MG63 (cell line): ENCODE data around the gene INHA. TPM values are rescaled to one million over a fixed set of nuclear protein-coding genes. Genes with fewer than 3 reads are reported as not detected.

Experiments used
- DNase-seq: peaks from one replicate; pipeline ENCODE4 v3.0.0-alpha.2; 2020
- H3K27me3 ChIP-seq: fragments of 250-450 bp; sonication (Bioruptor Pico); 2 replicates; pipeline ENCODE4 v1.5.1; 2020; ENCODE audit warnings: mild to moderate bottlenecking, moderate library complexity
- H3K36me3 ChIP-seq: fragments of 250-450 bp; sonication (Bioruptor Pico); 2 replicates; pipeline ENCODE4 v1.5.1; 2020; ENCODE audit warnings: mild to moderate bottlenecking, moderate library complexity
- H3K4me3 ChIP-seq: fragments of 250-450 bp; sonication (Bioruptor Pico); 2 replicates; pipeline ENCODE4 v1.5.1; 2020; ENCODE audit warnings: mild to moderate bottlenecking, moderate library complexity
- H3K9me3 ChIP-seq: fragments of 250-450 bp; sonication (Bioruptor Pico); 2 replicates; pipeline ENCODE4 v1.5.1; 2020; ENCODE audit warnings: mild to moderate bottlenecking, moderate library complexity
- total RNA-seq: library from RNA; depleted of rRNA; stranded (reverse); fragments of >200 nt; shearing (Covaris generic); gene quantifications from 2 replicates; pipeline ENCODE4 v1.2.3, GENCODE V29; 2014; ENCODE audit warnings: low replicate concordance

INHA gene
- total RNA-seq, 1 experiment from 2014 or later, result not detected

- Histone ChIP-seq H3K36me3 (no peaks in the 10 kb centered on the region; the same call in none of the 2 replicates), H3K27me3 (no peaks in the 10 kb centered on the region), H3K4me3 (no peak overlapping the region), H3K9me3 (no peaks in the 10 kb centered on the region)
- no peak for DNase-seq
Observed at GRCh38 chr2:219611866-219612576, 39.9 kb downstream of the INHA start.

- Histone ChIP-seq H3K36me3 (no peaks in the 10 kb centered on the region; the same call in 1 of the 2 replicates), H3K27me3 (no peaks in the 10 kb centered on the region)
- no peak for DNase-seq
Observed at GRCh38 chr2:219612577-219613286, 40.6 kb downstream of the INHA start.

GRCh38 chr2:219613461-219614070 lies 41.5 kb downstream of the INHA start:
- no peak for DNase-seq
- Histone ChIP-seq H3K27me3 (no peaks in the 10 kb centered on the region), H3K36me3 (no peaks in the 10 kb centered on the region; the same call in 1 of the 2 replicates), H3K4me3 (no peak overlapping the region), H3K9me3 (no peaks in the 10 kb centered on the region)

More at GRCh38 chr2:219612577-219613286, 40.6 kb downstream of the INHA start:
- no peak overlapping the region for H3K4me3 ChIP-seq
- H3K9me3 ChIP-seq, result no peaks in the 10 kb centered on the region

GRCh38 chr2:219614076-219614860 lies 42.2 kb downstream of the INHA start:
- no peaks in the 10 kb centered on the region for H3K36me3 ChIP-seq
- no peaks in the 10 kb centered on the region for H3K9me3 ChIP-seq
- no peak for DNase-seq
- no peak overlapping the region for H3K4me3 ChIP-seq
- no peaks in the 10 kb centered on the region for H3K27me3 ChIP-seq

- Histone ChIP-seq H3K9me3 (no peaks in the 10 kb centered on the region), H3K4me3 (no peak overlapping the region), H3K36me3 (no peaks in the 10 kb centered on the region), H3K27me3 (no peaks in the 10 kb centered on the region)
- no peak for DNase-seq
Observed at GRCh38 chr2:219615036-219615435, 42.9 kb downstream of the INHA start.

GRCh38 chr2:219615894-219616293 lies 43.8 kb downstream of the INHA start:
- no peak for DNase-seq
- Histone ChIP-seq H3K36me3 (no peaks in the 10 kb centered on the region), H3K9me3 (no peaks in the 10 kb centered on the region), H3K4me3 (no peak overlapping the region), H3K27me3 (no peaks in the 10 kb centered on the region)

- Histone ChIP-seq H3K4me3 (no peak overlapping the region), H3K36me3 (no peaks in the 10 kb centered on the region), H3K27me3 (no peaks in the 10 kb centered on the region), H3K9me3 (no peaks in the 10 kb centered on the region)
- DNase-seq, result no peak
Observed at GRCh38 chr2:219616550-219616949, 44.4 kb downstream of the INHA start.

GRCh38 chr2:219618733-219619122 lies 46.6 kb downstream of the INHA start:
- H3K36me3 ChIP-seq, result no peaks in the 10 kb centered on the region
- H3K4me3 ChIP-seq, result no peak overlapping the region
- DNase-seq, result no peak
- H3K27me3 ChIP-seq, result no peaks in the 10 kb centered on the region
- H3K9me3 ChIP-seq, result no peaks in the 10 kb centered on the region

- Histone ChIP-seq H3K27me3 (no peaks in the 10 kb centered on the region), H3K36me3 (no peaks in the 10 kb centered on the region), H3K9me3 (no peaks in the 10 kb centered on the region), H3K4me3 (no peak overlapping the region)
- no peak for DNase-seq
Observed at GRCh38 chr2:219619235-219619634, 47.1 kb downstream of the INHA start.

- H3K9me3 ChIP-seq, result no peaks in the 10 kb centered on the region
- no peak for DNase-seq
- H3K36me3 ChIP-seq, result no peaks in the 10 kb centered on the region
- no peak overlapping the region for H3K4me3 ChIP-seq
- no peaks in the 10 kb centered on the region for H3K27me3 ChIP-seq
Observed at GRCh38 chr2:219620546-219620945, 48.4 kb downstream of the INHA start.

- no peaks in the 10 kb centered on the region for H3K27me3 ChIP-seq
- H3K9me3 ChIP-seq, result no peaks in the 10 kb centered on the region
- DNase-seq, result no peak
- H3K4me3 ChIP-seq, result no peak overlapping the region
- no peaks in the 10 kb centered on the region for H3K36me3 ChIP-seq
Observed at GRCh38 chr2:219621935-219622334, 49.8 kb downstream of the INHA start.

GRCh38 chr2:219622472-219622871 lies 50.4 kb downstream of the INHA start:
- Histone ChIP-seq H3K9me3 (no peaks in the 10 kb centered on the region), H3K27me3 (no peaks in the 10 kb centered on the region), H3K36me3 (no peaks in the 10 kb centered on the region), H3K4me3 (no peak overlapping the region)
- DNase-seq, result no peak

- no peaks in the 10 kb centered on the region for H3K9me3 ChIP-seq
- no peaks in the 10 kb centered on the region for H3K27me3 ChIP-seq
- no peak overlapping the region for H3K4me3 ChIP-seq
- H3K36me3 ChIP-seq, result no peaks in the 10 kb centered on the region
- DNase-seq, result no peak
Observed at GRCh38 chr2:219624565-219624964, 52.5 kb downstream of the INHA start.

GRCh38 chr2:219625179-219625578 lies 53.1 kb downstream of the INHA start:
- DNase-seq, result no peak
- no peak overlapping the region for H3K4me3 ChIP-seq
- no peaks in the 10 kb centered on the region for H3K9me3 ChIP-seq

More at GRCh38 chr2:219625179-219625578, 53.1 kb downstream of the INHA start:
- Histone ChIP-seq H3K36me3 (no peaks in the 10 kb centered on the region), H3K27me3 (no peaks in the 10 kb centered on the region)
